IMR-90 (cell line): ENCODE results near the gene ABCG4. TPM values are rescaled to one million over a fixed set of nuclear protein-coding genes. Genes with fewer than 3 reads are reported as not detected.

Experiments used
- ATAC-seq: fragments of 200-7000 bp; cut with Tn5 transposase; 2 replicates; pipeline ENCODE4 v1.9.1; 2020; ENCODE audit warnings: low read depth, mild to moderate bottlenecking, moderate library complexity
- BruUV-seq: library from RNA; stranded (reverse); fragments of 400-500 nt; replicated peaks from 2 replicates; lab custom pipeline; 2021; lab: Mats Ljungman, UMichigan
- CTCF ChIA-PET: fragments of 300-600 bp; formaldehyde crosslinking; extraction: SDS; loops from one replicate; lab custom pipeline; 2021; ENCODE audit warnings: antibody characterized with exemption; lab: Yijun Ruan, JAX
- POLR2A ChIA-PET: fragments of 300-600 bp; sonication (Branson Sonifier 250); formaldehyde crosslinking; loops from one replicate; lab custom pipeline; 2022; ENCODE audit warnings: antibody characterized with exemption; ENCODE audit not compliant: unreplicated experiment; lab: Charles Lee
- DNase-seq: peaks from one replicate; pipeline ENCODE4 v3.0.0; 2013
- H2AFZ ChIP-seq: replicated peaks from 2 replicates; pipeline ENCODE3; 2013; ENCODE audit warnings: low read length, mild to moderate bottlenecking; ENCODE audit not compliant: poor library complexity
- H2AK5ac ChIP-seq: 2 replicates; pipeline ENCODE4 v1.6.1; 2013; ENCODE audit warnings: low read depth, low read length, inconsistent platforms
- H2AK9ac ChIP-seq: replicated peaks from 2 replicates; pipeline ENCODE3; 2013; ENCODE audit warnings: mild to moderate bottlenecking, low read depth, low read length, moderate library complexity; ENCODE audit not compliant: poor library complexity
- H2BK120ac ChIP-seq: 2 replicates; pipeline ENCODE4 v1.6.1; 2013; ENCODE audit warnings: low read depth, low read length, inconsistent platforms
- H2BK15ac ChIP-seq: 3 replicates; pipeline ENCODE4 v1.6.1; 2013; ENCODE audit warnings: low read depth, low read length, inconsistent platforms
- H2BK20ac ChIP-seq: 2 replicates; pipeline ENCODE4 v1.6.1; 2013; ENCODE audit warnings: low read depth, mild to moderate bottlenecking, inconsistent platforms, low read length, moderate library complexity
- H2BK5ac ChIP-seq: 2 replicates; pipeline ENCODE4 v1.6.1; 2013; ENCODE audit warnings: mild to moderate bottlenecking, low read depth, low read length, inconsistent platforms; ENCODE audit not compliant: poor library complexity, severe bottlenecking
- H3K14ac ChIP-seq: replicated peaks from 2 replicates; pipeline ENCODE4 v1.6.1; 2013; ENCODE audit warnings: low read depth, low read length, inconsistent platforms
- H3K18ac ChIP-seq: 2 replicates; pipeline ENCODE4 v1.6.1; 2013; ENCODE audit warnings: low read depth, low read length, control low read depth
- H3K23ac ChIP-seq: 2 replicates; pipeline ENCODE4 v1.6.1; 2013; ENCODE audit warnings: low read depth, low read length, inconsistent platforms
- H3K27ac ChIP-seq: 2 replicates; pipeline ENCODE4 v1.5.1; 2013; ENCODE audit warnings: mild to moderate bottlenecking, control low read depth, low read length; ENCODE audit not compliant: insufficient read depth
- H3K27me3 ChIP-seq: 2 replicates; pipeline ENCODE4 v1.6.1; 2013; ENCODE audit warnings: low read length; ENCODE audit not compliant: control insufficient read depth, insufficient read depth
- H3K36me3 ChIP-seq: 2 replicates; pipeline ENCODE4 v1.6.1; 2013; ENCODE audit warnings: low read length, mixed read lengths; ENCODE audit not compliant: control insufficient read depth, insufficient read depth
- H3K4ac ChIP-seq: 2 replicates; pipeline ENCODE4 v1.6.1; 2013; ENCODE audit warnings: low read depth, low read length, inconsistent platforms
- H3K4me1 ChIP-seq: 2 replicates; pipeline ENCODE4 v1.6.1; 2013; ENCODE audit warnings: low read length, mixed read lengths; ENCODE audit not compliant: control insufficient read depth, insufficient read depth
- H3K4me2 ChIP-seq: 2 replicates; pipeline ENCODE4 v1.6.1; 2013; ENCODE audit warnings: low read depth, mild to moderate bottlenecking, control low read depth, low read length, moderate library complexity
- H3K4me3 ChIP-seq: 2 replicates; pipeline ENCODE4 v1.5.1; 2013; ENCODE audit warnings: low read depth, mild to moderate bottlenecking, control low read depth, low read length, moderate library complexity; ENCODE audit not compliant: insufficient read depth
- H3K56ac ChIP-seq: 2 replicates; pipeline ENCODE4 v1.6.1; 2013; ENCODE audit warnings: low read length, inconsistent platforms; ENCODE audit not compliant: insufficient read depth; ENCODE audit errors: extremely low read depth
- H3K79me1 ChIP-seq, 2 experiments: 2 replicates each; pipeline ENCODE4 v1.6.1; 2013; ENCODE audit warnings: low read length in 2 of 2, inconsistent platforms in 1 of 2, low read depth in 1 of 2
- H3K9ac ChIP-seq: 2 replicates; pipeline ENCODE4 v1.6.1; 2013; ENCODE audit warnings: low read depth, low read length, control low read depth
- H3K9me1 ChIP-seq: 2 replicates; pipeline ENCODE4 v1.6.1; 2013; ENCODE audit warnings: low read length, inconsistent platforms; ENCODE audit not compliant: insufficient read depth
- H3K9me3 ChIP-seq: 2 replicates; pipeline ENCODE4 v1.6.1; 2013; ENCODE audit warnings: low read length; ENCODE audit not compliant: control insufficient read depth, insufficient read depth
- H4K20me1 ChIP-seq: 2 replicates; pipeline ENCODE4 v1.6.1; 2013; ENCODE audit warnings: low read length, inconsistent platforms; ENCODE audit not compliant: insufficient read depth
- H4K5ac ChIP-seq: 2 replicates; pipeline ENCODE4 v1.6.1; 2013; ENCODE audit warnings: mild to moderate bottlenecking, low read depth, low read length, control low read depth
- H4K8ac ChIP-seq, 2 experiments: 2 replicates each; pipeline ENCODE4 v1.6.1; 2013; ENCODE audit warnings: low read depth in 2 of 2, low read length in 2 of 2, control low read depth in 1 of 2, inconsistent platforms in 1 of 2
- H4K91ac ChIP-seq: 2 replicates; pipeline ENCODE4 v1.6.1; 2013; ENCODE audit warnings: low read depth, low read length, inconsistent platforms; ENCODE audit not compliant: insufficient read depth
- BHLHE40 ChIP-seq: fragments of 150-350 bp; IDR thresholded peaks from 2 replicates; pipeline ENCODE4 v1.6.1; 2016; ENCODE audit warnings: mild to moderate bottlenecking, low read depth, low read length
- CEBPB ChIP-seq: IDR thresholded peaks from 2 replicates; pipeline ENCODE4 v1.6.1; 2012; ENCODE audit warnings: low read depth, low read length, improper control_type of control experiment
- CHD1 ChIP-seq: IDR thresholded peaks from 2 replicates; pipeline ENCODE4 v1.6.1; 2012; ENCODE audit warnings: low read depth, low read length, improper control_type of control experiment
- FOS ChIP-seq: fragments of 150-350 bp; IDR thresholded peaks from 2 replicates; pipeline ENCODE4 v1.6.1; 2016; ENCODE audit warnings: low read depth, low read length
- MAFK ChIP-seq: IDR thresholded peaks from 2 replicates; pipeline ENCODE4 v1.6.1; 2012; ENCODE audit warnings: low read depth, low read length, improper control_type of control experiment
- MAZ ChIP-seq: IDR thresholded peaks from 2 replicates; pipeline ENCODE4 v1.6.1; 2012; ENCODE audit warnings: low read depth, mild to moderate bottlenecking, low read length, improper control_type of control experiment, moderate library complexity, borderline replicate concordance
- MXI1 ChIP-seq: IDR thresholded peaks from 2 replicates; pipeline ENCODE4 v1.6.1; 2012; ENCODE audit warnings: low read depth, mild to moderate bottlenecking, low read length, moderate library complexity, borderline replicate concordance
- NFE2L2 ChIP-seq: fragments of 150-350 bp; IDR thresholded peaks from 2 replicates; pipeline ENCODE4 v1.6.1; 2016; ENCODE audit warnings: low read depth, mild to moderate bottlenecking, low read length
- POLR2A ChIP-seq: IDR thresholded peaks from 2 replicates; pipeline ENCODE4 v1.6.1; 2012; ENCODE audit warnings: mild to moderate bottlenecking, low read depth, low read length
- RAD21 ChIP-seq: IDR thresholded peaks from 2 replicates; pipeline ENCODE4 v1.6.1; 2012; ENCODE audit warnings: low read length, improper control_type of control experiment
- RCOR1 ChIP-seq: IDR thresholded peaks from 2 replicates; pipeline ENCODE4 v1.6.1; 2012; ENCODE audit warnings: mild to moderate bottlenecking, low read length, improper control_type of control experiment; ENCODE audit not compliant: insufficient replicate concordance
- RFX5 ChIP-seq: IDR thresholded peaks from 2 replicates; pipeline ENCODE4 v1.8.0; 2012; ENCODE audit warnings: low read depth, mild to moderate bottlenecking, low read length, moderate library complexity
- SMC3 ChIP-seq: fragments of 150-350 bp; IDR thresholded peaks from 2 replicates; pipeline ENCODE4 v1.6.1; 2016; ENCODE audit warnings: low read depth, mild to moderate bottlenecking, antibody characterized with exemption, low read length, moderate library complexity
- WGBS, 2 experiments: methylation state at CpG; one replicate each; pipeline versions ENCODE4 v1.1.5 to v1.1.7; 2013; ENCODE audit warnings: missing lambda C conversion rate in 2 of 2; ENCODE audit not compliant: insufficient read length in 1 of 2; ENCODE audit errors: extremely low coverage in 2 of 2; 5-methylcytosine and 5-hydroxymethylcytosine counted together
- dilution Hi-C: fragments of 300-500 bp; cut with HindIII; formaldehyde crosslinking; loops from one replicate; pipeline ENCODE4 v1.14.3; 2018; ENCODE audit warnings: low sequenced_read_pairs; ENCODE audit not compliant: unreplicated experiment
- in situ Hi-C: fragments of 300-500 bp; cut with MboI; formaldehyde crosslinking; loops from 3 replicates; pipeline ENCODE4 v1.14.3; 2019; ENCODE audit warnings: low sequenced_read_pairs, inconsistent platforms, mixed read lengths
- intact Hi-C: fragments of 100-400 bp; cut with micrococcal nuclease; formaldehyde crosslinking; loops from 2 replicates; pipeline ENCODE4 v1.10.0; 2022
- polyA plus RNA-seq, 3 experiments: library from polyadenylated mRNA; depleted of rRNA; stranded (reverse); fragments of >200 nt; gene quantifications; 2 replicates each; pipeline ENCODE4 v1.2.3, GENCODE V29; 2012; ENCODE audit warnings: low replicate concordance in 1 of 3
- total RNA-seq: library from RNA; depleted of rRNA; stranded (reverse); fragments of >200 nt; gene quantifications from 2 replicates; pipeline ENCODE4 v1.2.3, GENCODE V29; 2012
- TF ChIP-seq, protein P1 (sequence below): fragments of 150-350 bp; IDR thresholded peaks from 2 replicates; pipeline ENCODE4 v1.6.1; 2017; ENCODE audit warnings: mild to moderate bottlenecking, antibody characterized with exemption, low read length, low read depth
- TF ChIP-seq, protein P2 (sequence below): fragments of 150-350 bp; IDR thresholded peaks from 2 replicates; pipeline ENCODE4 v1.6.1; 2016; ENCODE audit warnings: low read depth, mild to moderate bottlenecking, low read length, moderate library complexity, borderline replicate concordance
- TF ChIP-seq, protein P3 (sequence below): conservative IDR thresholded peaks from 2 replicates; pipeline ENCODE4 v1.5.1; 2012; ENCODE audit warnings: mild to moderate bottlenecking, low read depth, low read length, improper control_type of control experiment

The ABCG4 gene
- total and polyA plus RNA-seq, 2 of the 4 experiments (the other 2 are of a cell fraction), result under 0.01 to 0.26 TPM

DNA sequence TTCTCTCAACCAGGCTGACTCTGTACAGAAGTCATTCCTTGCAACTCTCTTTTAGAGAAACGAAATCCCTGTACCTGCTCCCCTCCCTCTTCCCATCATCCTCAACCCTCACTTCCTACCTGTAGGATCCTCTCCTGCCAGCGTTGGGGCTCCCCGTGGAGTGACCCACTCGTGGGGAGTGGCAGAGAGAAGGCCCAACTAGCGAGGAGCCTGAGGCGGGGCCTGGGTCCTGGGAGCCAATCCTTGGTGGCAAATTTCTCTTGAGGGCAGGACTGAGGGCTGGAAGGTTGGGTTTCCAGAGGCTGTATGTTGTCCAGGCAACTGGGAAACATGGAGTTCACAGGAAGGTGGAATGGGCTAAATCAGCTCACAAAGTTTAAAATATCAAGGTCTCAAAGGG is 46.8 kb downstream of the ABCG4 start:
- WGBS, 2 experiments, result no CpG with 5 or more reads among the region's 6 CpGs

More for the DNA sequence above, 46.8 kb downstream of the ABCG4 start:
- dilution Hi-C loops (no loop called here), in situ Hi-C loops (loop anchor here (5.0 kb wide), 1 partner anchor 93 kb away; the partner anchor contains the start of gene DPAGT1), intact Hi-C loops (loop anchor here (1.0 to 2.0 kb wide), 3 partner anchors 27 to 138 kb away; partner anchors contain the start of genes HYOU1 and NLRX1)
- no peak overlapping the region for H3K9ac ChIP-seq
- H3K79me1 ChIP-seq, result no peaks in the 10 kb centered on the region
- H3K18ac ChIP-seq, result no peak overlapping the region
- H2AK9ac ChIP-seq, result no peak overlapping the region
- BruUV-seq, result no TSS peak
- H3K9me1 ChIP-seq, result no peaks in the 10 kb centered on the region; the same call in 1 of the 2 replicates
- peak overlapping the region; percentile 32 for H3K4me2 ChIP-seq
- TF ChIP-seq CEBPB (no peak), BHLHE40 (no peak), RAD21 (no peak), RFX5 (no peak), NFE2L2 (no peak), SMC3 (no peak), CHD1 (no peak), MAZ (no peak; the same call in 1 of the 2 replicates), MAFK (no peak), POLR2A (no peak), RCOR1 (no peak), MXI1 (no peak), FOS (no peak)
- TF ChIP-seq, protein P1, sequence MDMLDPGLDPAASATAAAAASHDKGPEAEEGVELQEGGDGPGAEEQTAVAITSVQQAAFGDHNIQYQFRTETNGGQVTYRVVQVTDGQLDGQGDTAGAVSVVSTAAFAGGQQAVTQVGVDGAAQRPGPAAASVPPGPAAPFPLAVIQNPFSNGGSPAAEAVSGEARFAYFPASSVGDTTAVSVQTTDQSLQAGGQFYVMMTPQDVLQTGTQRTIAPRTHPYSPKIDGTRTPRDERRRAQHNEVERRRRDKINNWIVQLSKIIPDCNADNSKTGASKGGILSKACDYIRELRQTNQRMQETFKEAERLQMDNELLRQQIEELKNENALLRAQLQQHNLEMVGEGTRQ, result no peak
- TF ChIP-seq, protein P2, sequence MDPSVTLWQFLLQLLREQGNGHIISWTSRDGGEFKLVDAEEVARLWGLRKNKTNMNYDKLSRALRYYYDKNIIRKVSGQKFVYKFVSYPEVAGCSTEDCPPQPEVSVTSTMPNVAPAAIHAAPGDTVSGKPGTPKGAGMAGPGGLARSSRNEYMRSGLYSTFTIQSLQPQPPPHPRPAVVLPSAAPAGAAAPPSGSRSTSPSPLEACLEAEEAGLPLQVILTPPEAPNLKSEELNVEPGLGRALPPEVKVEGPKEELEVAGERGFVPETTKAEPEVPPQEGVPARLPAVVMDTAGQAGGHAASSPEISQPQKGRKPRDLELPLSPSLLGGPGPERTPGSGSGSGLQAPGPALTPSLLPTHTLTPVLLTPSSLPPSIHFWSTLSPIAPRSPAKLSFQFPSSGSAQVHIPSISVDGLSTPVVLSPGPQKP, result no peak
- TF ChIP-seq, protein P3, sequence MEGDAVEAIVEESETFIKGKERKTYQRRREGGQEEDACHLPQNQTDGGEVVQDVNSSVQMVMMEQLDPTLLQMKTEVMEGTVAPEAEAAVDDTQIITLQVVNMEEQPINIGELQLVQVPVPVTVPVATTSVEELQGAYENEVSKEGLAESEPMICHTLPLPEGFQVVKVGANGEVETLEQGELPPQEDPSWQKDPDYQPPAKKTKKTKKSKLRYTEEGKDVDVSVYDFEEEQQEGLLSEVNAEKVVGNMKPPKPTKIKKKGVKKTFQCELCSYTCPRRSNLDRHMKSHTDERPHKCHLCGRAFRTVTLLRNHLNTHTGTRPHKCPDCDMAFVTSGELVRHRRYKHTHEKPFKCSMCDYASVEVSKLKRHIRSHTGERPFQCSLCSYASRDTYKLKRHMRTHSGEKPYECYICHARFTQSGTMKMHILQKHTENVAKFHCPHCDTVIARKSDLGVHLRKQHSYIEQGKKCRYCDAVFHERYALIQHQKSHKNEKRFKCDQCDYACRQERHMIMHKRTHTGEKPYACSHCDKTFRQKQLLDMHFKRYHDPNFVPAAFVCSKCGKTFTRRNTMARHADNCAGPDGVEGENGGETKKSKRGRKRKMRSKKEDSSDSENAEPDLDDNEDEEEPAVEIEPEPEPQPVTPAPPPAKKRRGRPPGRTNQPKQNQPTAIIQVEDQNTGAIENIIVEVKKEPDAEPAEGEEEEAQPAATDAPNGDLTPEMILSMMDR, result no peak
- no peak overlapping the region for H2BK20ac ChIP-seq
- no peak overlapping the region for H3K23ac ChIP-seq
- H2BK15ac ChIP-seq, result no peak overlapping the region
- DNase-seq, result peak; percentile 58
- no peak overlapping the region for H4K8ac ChIP-seq
- no peak overlapping the region for H3K27ac ChIP-seq
- H3K27me3 ChIP-seq, result peaks cover 6% of the 10 kb centered on the region
- H2BK5ac ChIP-seq, result no peak overlapping the region
- no peak overlapping the region for H4K5ac ChIP-seq
- no peak overlapping the region for H3K14ac ChIP-seq
- no peaks in the 10 kb centered on the region for H3K9me3 ChIP-seq
- no peaks in the 10 kb centered on the region for H3K4me1 ChIP-seq
- no peaks in the 10 kb centered on the region for H4K20me1 ChIP-seq
- POLR2A ChIA-PET, result no interaction called here
- H4K91ac ChIP-seq, result no peak overlapping the region
- H2AFZ ChIP-seq, result peak overlapping the region; percentile 53
- peak; percentile 96 for ATAC-seq
- H3K4me3 ChIP-seq, result no peak overlapping the region
- no peak overlapping the region for H2AK5ac ChIP-seq
- no peak overlapping the region for H3K4ac ChIP-seq
- no peak overlapping the region for H3K56ac ChIP-seq
- no peak overlapping the region for H2BK120ac ChIP-seq
- CTCF ChIA-PET, result interaction anchor here (1.1 to 1.6 kb wide), 4 partner anchors 10 to 142 kb away, joined by 3 to 8 read pairs (median 4); partner anchors contain the start of gene CBL
- no peaks in the 10 kb centered on the region for H3K36me3 ChIP-seq
